Left cardiac atrium (tissue), 4 donors: ENCODE data around the gene FAM83G. TPM values are rescaled to one million over a fixed set of nuclear protein-coding genes. Genes with fewer than 3 reads are reported as not detected.
A peak's percentile ranks its signal among the peaks of the same experiment; 100 is the strongest.

Experiments
- ATAC-seq, 2 donors: fragments of 200-7000 bp; cut with Tn5 transposase; one replicate each; pipeline ENCODE4 v1.9.1; 2020; ENCODE audit warnings: mild to moderate bottlenecking in 2 of 2, moderate library complexity in 2 of 2
- DNase-seq: peaks from one replicate; pipeline ENCODE4 v3.0.0-alpha.2; 2020
- intact Hi-C, 2 donors: fragments of 100-400 bp; cut with DNase I; formaldehyde crosslinking; loops; one replicate each; pipeline versions ENCODE4 v1.14.1 to v1.15.1; 2022 to 2023
- total RNA-seq, 2 donors: library from RNA; stranded (reverse); fragmentation: NEBNext Ultra II Directional; extraction: Animal tissue kit (Norgen Biotek cat#: 25700); gene quantifications; one replicate each; pipeline ENCODE4 v1.2.1, GENCODE V29; 2021
- donor health status: DM: no; HTN: yes; CAD: no.
- donor health status: DM: no; HTN: yes; CAD: no; lungs with severe emphysema.
- donor health status: DM: yes; HTN: yes; CAD: no.
- donor health status: Dilated cardiomyopathy.

FAM83G gene
- total RNA-seq, 2 donors from 2014 or later = 23.3 to 24.8 TPM

- DNase-seq = peak; percentile 12
- intact Hi-C loops = no loop called here
- ATAC-seq = no peak
Measured at GRCh38 chr17:19012171-19013080, 7.9 kb upstream of the FAM83G start.

DNA sequence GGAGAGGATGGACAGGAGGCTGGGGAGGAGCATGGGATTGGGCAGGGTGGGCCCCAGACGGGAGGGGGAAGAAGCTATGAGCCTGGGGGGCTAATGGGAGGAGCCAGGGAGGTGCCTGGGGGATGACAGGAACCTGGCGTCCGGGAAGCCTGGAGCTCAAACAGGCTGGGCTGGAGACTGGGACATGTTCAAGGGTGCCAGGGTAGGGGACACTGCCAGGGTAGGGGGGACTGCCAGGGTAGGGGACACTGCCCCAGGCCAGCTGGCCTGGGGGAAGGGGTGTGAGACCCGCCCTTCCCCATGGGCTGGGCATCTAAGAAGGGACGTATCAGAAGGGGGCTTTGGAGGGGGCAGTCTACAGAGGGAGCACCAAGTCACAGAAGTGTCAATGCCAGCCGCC is 7.0 kb upstream of the FAM83G start:
- intact Hi-C loops = no loop called here
- DNase-seq = peak; percentile 16
- ATAC-seq = no peak

GRCh38 chr17:19010729-19011505 is 6.4 kb upstream of the FAM83G start:
- DNase-seq = peak; percentile 12
- ATAC-seq = no peak
- intact Hi-C loops = no loop called here

DNA sequence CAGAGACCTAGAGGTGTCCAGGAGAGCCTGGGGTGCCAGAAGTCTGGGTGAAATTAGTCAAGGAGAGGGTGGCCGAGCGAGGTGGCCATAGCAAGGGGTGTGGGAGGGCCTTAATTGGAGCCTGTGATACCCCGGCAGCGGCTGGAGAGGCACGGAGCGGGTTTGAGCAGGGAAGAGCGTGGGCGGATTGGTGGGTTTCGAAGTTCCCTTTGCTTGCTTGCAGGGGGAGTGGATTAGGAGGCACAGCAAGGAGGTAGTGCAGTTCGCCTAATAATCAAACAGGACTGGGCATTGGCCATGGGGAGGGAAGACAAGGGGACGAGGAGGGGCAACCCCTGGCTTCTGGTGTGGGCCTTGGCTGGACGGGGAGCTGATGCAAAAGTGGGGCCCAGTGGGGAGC is 5.4 kb upstream of the FAM83G start:
- intact Hi-C loops = no loop called here
- DNase-seq = peak; percentile 3
- ATAC-seq = no peak

DNA sequence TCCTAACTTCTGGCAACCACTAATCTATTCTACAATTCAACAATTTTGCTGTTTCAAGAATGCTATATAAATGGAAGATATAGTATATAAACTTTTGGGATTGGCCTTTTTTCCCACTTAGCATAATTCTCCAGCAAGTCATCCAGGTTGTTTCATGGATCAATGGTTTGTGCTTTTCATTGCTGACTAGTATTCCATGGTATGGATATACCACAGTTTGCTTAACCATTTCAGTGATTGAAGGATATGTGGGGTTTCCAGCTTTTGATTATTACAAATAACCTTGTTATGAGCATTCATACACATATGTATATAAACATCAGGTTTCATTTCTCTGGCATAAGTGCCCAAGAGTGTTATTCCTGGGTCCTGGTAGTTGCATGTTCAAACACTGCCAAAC is 2.1 kb upstream of the FAM83G start:
- DNase-seq = no peak
- intact Hi-C loops = no loop called here
- ATAC-seq = no peak

- ATAC-seq = no peak
- intact Hi-C loops = no loop called here
- DNase-seq = no peak
Measured at GRCh38 chr17:19005789-19006430, 1.3 kb upstream of the FAM83G start.

DNA sequence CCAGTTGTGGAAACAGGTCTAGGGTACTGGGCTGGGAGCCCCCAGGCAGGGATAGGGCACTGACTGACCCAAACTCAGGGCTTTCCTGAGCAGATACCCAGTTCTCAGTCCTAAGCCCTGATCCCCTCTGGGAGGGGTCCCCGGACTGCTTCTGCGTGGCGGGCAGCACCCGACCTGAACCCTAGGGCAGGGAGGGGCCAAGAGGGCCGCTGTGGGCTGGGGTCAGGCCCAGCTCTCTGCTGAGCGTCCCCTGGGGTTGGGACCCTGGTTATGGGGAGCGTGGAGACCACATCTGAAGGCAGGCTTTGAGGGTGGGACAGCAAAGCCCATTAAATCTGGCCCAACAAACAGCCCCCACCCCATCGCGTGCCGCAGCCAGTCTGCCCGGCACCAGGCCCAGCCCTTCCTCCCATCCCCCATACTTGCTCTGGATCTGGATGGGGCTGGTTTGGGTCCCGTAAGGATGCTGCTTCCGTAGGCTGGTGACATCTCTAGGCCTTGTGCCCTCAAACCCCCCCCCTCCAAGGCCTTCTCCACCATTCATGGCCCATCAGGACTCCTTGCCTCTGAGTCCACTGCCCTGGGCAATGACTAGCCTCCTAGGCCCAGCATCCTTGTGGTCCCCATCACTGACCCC is 691 bp upstream of the FAM83G start:
- DNase-seq (no peak), ATAC-seq (no peak)
- intact Hi-C loops = no loop called here

DNA sequence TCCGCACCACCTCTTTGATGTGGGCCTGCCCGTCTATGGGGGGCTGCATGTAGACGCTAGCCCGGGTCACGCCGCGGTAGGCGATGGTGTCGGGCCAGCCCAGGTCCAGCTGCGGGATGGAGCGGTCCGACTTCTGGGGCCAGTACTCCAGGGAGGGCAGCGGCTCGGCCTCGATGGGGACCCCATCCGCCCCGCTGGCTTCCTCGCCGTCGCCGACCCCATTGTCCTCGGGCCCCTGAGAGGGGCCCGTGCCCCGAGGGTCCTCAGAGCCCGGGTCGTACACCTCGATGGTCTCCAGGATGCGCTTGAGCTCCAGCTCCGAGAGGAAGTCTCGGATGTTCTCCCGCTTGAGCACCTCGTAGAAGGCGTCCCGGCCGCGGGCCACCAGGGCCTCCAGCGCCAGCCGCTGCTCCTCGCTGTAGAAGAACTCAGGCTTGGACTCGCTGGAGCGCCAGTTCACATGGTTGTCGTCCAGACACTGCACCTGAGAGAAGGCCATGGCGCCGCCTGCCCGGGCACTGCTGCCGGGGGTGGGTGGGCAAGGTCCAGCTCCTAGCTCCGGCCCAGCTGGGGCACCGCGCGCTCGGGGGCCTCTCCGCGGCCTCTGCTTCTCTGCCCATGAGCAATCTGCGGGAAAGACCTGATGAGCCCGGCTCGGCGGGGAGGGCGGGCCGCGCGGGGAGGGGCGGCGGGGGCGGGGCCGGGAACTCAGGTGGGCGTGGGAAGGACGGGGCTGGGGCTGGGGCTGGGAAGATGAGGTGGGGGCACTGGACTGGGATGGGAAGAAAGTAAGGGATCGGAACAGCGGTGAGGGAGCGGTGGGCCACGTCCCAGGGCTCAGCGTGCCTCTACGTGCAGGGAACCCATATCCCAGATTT is 782 bp downstream of the FAM83G start:
- ATAC-seq (peak; percentile 36 to 59), DNase-seq (no peak)
- intact Hi-C loops = no loop called here

GRCh38 chr17:19002805-19003542 is 1.6 kb downstream of the FAM83G start:
- intact Hi-C loops = no loop called here
- ATAC-seq (no peak), DNase-seq (no peak)

- intact Hi-C loops = no loop called here
- DNase-seq = no peak
- no peak for ATAC-seq
Measured at GRCh38 chr17:19001907-19002590, 2.5 kb downstream of the FAM83G start.

- ATAC-seq (peak; percentile 24 to 63), DNase-seq (peak; percentile 61)
- intact Hi-C loops = no loop called here
Measured at GRCh38 chr17:19000531-19001325, 3.8 kb downstream of the FAM83G start.

DNA sequence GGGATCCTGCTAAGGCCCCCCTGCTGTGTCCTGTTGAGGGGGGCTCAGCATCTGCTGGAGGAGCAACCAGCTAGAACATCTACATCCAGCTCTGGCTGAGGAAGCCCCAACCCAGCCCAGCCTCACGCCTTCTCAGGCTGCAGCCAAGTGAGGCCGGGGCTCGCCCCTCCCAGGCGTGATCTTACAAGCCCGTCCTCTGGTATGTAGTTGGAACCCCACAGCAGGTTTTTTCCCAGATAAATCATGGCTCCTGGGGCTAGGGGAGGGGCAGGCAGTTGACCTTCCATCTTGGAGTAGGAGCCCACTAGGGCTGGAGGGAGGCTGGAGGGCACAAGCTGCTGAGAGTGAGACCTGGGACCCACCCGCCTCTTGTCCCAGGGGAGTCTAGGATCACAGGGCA is 4.7 kb downstream of the FAM83G start:
- ATAC-seq (no peak), DNase-seq (no peak)
- intact Hi-C loops = no loop called here

DNA sequence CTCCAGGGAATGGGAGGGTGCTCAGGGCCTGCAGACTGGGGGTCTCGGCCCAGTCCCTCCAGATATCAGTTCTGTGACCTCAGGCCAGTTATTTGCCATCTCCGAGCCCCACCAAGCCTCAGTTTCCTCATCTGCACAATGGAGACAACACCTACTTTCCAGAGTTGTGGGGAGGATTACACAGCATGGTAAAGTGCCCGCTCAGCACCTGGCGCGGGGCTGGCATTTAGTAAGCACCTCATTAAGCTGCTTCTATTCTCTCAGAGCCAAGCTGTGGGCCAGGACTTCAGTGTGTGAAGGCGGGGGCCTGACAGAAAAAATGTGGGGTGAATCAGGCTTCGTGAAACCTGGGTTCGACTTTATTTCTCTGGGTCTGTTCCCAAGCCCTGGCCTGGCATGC is 5.2 kb downstream of the FAM83G start:
- intact Hi-C loops = no loop called here
- ATAC-seq (no peak), DNase-seq (no peak)

DNA sequence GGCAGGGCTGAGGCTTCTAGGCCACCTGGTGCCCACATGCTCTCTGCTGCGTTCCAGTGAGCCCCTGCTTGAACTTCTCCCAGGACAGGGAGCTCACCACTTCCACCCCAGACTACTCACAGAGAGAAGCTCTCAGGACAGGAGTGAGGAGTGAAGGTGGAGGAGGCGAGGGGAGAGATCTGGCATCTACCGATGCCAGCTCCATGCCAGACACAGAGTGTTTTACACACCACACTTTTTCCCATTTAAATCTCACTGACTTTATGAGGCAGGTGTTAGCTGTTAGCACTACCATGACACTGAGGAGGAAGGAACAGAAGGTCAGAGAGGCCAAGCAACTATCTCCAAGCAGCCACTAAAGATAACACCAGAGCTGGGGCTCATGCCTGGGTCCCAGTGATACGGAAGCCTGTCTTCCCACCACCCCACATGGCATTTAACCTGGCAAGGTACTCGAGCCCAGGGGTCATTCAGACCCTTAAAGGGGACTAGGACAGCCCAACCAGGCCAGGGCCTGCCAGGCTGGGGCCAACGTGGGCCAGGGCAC is 6.8 kb downstream of the FAM83G start:
- DNase-seq (no peak), ATAC-seq (peak; percentile 56 to 73)
- intact Hi-C loops = no loop called here

DNA sequence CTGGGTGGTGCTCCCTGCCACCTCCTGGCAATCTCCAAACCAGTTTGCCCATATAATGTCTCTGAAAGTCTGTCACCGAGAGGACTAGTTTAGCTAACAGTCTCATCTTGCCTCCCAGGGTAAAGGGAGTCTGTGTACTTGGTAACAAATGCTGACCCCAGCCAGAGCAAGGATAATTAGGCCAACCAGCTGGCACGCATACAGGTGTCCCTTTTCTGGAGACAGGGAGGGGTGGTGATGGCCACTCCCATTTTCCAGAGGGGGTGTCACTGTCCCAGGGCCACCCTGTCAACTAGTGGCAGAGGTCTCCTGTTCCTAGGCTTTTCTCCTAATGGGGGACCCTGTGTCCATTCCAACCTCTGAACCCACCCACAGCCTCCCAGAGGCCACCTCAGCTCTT is 8.1 kb downstream of the FAM83G start:
- ATAC-seq = no peak
- no peak for DNase-seq
- intact Hi-C loops = no loop called here

- DNase-seq (no peak), ATAC-seq (no peak)
- intact Hi-C loops = no loop called here
Measured at GRCh38 chr17:18995220-18995619, 9.3 kb downstream of the FAM83G start.
